Measurements from ENCODE around the gene NIPAL3.
"Not testable (repeated sequence)": the region's sequence is repeated elsewhere in the genome, so short reads cannot be mapped to it uniquely, and the experiment has no call there.

Gene NIPAL3

DNA sequence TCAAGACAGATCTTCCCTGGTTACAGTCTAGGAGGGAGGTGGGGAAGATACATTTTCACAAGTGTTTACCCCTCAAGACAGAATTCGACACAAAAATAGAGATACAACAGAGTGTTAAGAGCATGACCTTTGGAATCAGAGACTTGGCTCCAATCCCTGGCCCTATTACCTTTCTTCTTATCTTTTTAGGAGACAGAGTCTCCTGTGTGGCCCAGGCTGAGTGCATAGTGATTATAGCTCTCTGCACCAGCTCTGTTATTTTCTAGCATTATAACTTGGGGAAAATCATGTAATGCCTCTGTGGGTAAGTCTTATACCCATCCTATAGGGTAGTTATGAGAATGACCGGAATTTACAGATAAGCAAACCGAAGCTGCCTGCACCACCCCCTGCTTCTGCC lies 9.8 kb downstream of the NIPAL3 start:
- DNase-seq, result no peak

DNA sequence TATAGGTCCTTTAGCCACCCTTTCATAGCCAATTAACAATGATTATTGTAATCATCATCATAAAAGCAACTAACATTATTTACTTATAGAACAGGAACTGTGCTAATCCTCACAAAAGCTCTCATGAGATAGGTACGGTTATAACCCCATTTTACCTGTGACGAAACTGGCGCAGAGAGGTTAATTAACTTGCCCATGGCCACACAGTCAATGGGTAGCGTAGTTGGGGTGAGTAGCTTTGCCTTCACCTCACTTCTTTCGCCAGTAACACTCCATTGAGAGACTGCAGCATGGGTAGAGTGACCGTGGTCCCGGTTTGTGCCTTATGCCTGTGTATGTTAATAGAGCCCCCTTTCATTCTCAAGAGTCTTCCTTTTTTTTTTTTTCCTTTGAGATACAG lies 10.3 kb downstream of the NIPAL3 start:
- no peak for DNase-seq

DNA sequence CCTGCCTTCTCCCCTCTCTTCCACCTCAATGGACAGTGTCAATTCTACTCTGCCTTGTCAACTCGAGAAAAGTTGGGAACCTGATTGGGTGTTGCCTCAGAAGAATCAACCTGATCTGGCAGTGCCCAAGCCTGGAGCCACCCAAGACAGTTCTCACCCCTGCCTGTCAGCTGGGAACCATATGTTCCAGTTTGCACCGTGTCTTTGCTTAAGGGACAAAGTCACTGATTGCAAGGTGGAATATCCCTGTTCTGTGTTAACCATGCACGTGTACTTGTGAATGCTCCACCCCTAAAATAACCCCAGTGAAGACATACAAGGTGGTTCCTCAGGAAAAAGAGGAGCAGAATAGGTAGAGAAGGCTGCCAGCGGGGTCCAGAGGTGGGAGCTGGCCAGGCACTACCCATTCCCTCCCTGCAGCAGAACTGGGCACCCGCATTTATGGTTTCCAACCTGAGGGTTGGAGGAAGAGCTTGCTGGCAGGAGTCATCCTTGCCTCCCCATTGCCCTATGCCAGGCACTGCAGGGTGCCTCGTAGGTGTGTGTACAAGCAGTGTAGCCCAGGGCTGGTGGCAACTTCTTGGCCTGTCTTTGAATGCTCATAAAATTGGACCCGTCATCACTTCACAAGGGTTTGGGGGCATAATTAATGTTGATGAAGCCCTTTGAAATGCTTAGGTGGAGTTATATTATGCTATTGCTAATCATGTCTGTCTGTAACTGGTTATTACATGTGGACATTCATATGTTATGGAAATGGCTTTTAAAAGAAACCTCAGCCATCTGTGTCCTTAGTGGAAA lies 11.3 kb downstream of the NIPAL3 start:
- no peak for DNase-seq

DNA sequence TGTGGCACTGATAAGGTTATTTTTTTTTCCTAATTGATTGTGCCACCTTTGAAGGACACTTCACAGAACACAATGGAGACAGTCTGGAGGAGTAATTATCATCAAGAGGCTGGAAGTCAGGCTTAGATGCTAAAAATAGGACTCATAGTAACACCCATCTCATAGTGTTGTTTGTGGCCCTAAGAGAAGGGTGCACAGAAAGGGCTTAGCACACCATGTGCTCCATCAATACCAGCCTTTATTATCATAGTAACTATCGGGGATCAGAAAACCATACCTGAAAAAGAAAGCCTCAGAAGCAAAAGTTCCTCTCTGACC lies 11.9 kb downstream of the NIPAL3 start:
- DNase-seq, result no peak

DNA sequence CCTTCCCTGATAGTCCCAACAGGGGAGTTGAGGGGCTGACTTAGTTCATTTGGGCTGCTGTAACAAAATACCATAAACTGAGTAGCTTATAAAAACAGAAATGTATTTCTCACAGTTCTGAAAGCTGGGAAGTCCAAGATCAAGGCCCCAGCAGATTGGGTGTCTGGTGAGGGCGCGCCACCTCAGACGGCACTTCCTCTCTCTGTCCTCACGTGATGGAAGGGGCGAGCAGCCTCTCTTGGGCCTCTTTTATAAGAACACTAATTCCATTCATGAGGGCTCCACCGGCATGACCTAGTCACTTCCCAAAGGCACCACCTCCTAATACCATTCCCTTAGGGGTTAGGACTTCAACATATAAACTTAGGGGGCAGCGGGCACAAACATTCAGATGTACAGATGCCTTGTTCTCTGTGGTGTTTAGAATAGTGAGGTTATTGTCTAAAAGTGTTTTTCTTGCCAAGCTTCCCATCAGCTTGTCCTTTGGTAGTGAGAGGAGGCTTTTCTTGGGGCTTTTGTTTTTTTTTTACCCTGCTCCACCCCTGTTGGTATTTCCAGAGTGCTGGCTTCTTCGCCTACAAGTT lies 20.3 kb downstream of the NIPAL3 start:
- no peak for DNase-seq

DNA sequence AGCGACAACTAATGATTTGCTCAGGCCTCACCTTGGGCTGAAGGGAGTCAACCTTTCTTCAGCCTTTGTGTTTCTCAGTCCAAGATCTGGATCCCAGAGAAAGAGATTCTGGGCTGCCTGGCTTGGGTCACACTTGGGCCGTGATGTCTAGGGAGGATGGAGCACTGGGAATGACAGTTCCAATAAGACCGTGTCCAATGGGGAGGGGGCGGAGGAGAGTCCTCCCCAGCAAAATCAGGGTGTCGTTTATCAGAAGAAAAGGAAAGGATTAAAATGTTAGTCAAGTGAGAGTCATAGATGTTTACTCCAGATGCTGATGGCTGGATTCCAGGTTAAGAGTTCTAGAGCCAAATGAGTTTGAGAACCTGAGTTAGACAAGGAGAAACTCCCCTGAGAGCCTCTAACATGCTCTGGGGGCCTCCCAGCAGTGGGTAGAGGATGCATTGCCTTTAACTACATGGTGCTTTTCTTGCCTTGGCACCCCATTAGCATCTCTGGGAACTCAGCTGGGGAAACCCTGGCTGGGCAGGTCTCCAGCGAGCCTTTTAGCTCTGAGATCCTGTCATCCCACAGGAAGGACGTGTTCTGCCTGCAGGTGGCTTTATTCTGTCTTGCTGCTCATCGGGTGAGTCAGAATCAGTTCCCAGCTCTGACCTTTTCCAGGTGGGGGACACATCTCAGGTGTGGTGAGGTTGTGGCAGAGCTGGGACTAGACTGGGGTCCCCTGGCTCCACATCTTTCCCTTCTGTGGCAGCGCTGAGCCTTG lies 22.2 kb downstream of the NIPAL3 start:
- no peak for DNase-seq

DNA sequence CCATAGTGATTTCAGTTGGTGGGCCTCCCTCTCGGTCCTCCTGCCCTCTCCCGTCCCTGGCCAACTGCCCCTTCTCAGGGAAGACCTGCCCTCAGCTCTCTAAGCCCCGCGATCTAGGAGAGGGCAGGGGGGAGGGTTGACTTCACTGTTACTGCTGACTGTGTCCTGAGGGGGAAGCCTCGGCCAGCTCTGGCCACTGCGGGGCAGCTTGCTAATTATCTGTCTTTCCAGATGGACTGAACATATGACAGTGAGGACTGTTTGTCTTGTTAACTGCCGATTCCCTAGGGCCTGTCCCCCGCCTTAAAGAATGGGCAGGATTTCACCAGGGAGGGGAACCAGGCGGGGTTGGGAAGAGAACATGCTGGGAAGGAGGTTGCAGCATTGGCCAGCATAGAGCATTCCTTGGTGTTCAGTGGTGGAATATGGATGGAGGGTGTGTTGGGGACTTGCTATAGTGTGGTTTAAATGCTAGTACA lies 22.9 kb downstream of the NIPAL3 start:
- DNase-seq, result no peak

DNA sequence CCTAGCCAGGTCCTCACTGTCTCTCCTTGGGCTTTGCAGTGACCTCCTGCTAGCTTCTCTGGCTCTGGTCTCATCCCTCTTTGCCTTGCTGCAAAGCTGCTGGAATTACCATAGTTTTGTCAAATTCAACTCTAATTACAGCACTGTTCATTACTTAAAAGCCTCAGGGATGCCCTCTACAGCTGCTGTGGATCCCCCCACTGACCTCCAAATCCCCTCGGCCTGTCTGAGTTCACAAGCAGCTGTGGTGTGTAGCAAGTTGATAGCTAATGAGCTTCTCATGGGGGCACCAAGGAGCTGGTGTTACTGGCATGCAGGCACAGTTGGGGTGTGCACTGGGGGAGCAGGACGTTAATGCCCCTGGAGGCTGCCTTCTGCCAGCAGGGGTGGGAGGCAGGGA lies 24.8 kb downstream of the NIPAL3 start:
- DNase-seq, result no peak

DNA sequence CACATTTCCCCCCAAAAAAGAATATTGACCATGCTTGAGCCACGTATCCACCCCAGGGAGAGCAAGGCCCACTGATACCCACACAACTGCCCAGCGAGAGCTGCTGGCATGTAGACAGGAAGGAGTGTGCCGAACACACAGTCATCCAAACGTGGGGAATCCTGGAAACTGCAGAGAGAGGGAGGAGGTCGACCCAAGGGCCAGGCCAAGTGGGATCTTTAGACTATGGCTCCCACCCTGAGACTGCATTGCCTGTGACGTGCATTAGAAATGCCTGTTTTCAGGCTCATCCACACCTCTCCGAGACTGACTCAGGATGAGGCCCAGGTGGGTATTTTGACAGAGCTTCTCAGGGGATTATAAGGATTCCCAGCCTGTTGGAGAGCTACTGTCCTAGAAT lies 25.9 kb downstream of the NIPAL3 start:
- no peak for DNase-seq

DNA sequence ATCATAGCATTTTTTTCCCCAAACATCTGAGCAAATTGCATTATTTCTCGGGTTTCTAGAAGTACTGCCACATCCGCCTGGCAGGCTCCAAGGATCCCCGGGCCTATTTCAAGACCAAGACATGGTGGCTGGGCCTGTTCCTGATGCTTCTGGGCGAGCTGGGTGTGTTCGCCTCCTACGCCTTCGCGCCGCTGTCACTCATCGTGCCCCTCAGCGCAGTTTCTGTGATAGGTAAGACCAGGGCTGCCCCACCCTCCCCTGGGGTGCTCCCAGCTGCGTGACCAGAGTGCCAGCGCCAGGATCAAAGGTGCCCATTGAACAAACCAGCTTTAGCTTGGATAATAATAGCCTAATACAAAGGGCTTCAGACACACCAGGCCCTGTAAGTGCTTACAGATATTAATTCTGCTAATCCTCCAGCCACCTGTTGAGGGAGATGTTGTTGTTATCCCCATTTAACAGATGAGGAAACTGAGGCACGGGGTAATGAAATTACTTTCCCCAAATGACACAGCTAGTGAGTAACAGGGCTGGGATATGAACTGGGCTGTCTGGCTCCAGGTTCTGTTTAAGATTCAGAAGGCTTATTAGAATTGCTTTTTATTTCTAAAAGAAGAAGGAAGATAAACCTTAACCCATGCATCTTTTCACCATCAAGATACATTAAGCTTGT lies 26.5 kb downstream of the NIPAL3 start:
- DNase-seq, result no peak

DNA sequence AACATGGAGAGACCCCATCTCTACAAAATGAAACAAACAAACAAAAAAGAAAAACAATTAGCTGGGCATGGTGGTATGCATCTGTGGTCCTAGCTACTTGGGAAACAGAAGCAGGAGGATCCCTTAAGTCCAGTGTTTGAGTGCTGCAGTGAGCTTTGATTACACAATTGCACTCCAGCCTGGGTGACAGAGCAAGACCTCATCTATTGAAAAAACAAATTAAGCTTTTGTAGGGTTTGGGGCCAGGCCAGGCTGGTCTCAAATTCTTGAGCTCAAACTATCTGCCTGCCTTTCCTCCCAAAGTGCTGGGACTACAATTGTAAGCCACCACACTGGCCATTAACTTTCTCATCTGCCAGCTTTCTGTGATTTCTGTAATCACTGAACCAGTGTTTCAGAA lies 27.2 kb downstream of the NIPAL3 start:
- no peak for DNase-seq

DNA sequence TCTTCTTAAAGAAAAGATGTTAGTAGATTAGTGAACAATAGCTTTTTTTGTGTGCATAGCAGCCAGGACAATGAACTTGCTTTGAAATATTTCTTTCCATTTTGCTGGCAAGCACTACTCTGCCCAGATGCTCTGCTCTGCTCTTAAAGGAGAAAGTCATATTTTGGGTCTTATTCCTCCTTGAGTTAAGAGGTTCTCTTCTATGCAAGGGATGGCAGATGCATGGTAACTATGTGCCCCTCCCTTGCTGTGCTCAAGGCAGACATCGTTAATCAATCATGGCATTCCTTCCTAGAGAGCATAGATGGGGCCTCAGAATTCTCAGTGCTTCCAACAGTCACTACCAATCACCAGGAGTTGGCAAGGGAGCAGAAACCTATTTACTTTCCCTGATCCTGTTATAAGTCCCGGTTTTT lies 27.6 kb downstream of the NIPAL3 start:
- DNase-seq, result no peak

DNA sequence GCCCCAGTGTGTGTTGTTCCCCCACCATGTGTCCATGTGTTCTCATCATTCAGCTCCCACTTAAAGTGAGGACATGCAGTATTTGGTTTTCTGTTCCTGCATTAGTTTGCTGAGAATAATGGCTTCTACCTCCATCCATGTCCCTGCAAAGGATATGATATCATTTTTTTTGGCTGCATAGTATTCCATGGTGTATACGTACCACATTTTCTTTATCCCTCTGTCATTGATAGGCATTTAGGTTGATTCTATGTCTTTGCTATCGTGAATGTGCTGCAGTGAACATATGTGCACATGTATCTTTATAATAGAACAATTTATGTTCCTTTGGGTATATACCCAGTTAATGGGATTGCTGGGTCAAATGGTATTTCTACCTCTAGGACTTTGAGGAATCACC lies 30.8 kb downstream of the NIPAL3 start:
- not testable (repeated sequence) for DNase-seq

DNA sequence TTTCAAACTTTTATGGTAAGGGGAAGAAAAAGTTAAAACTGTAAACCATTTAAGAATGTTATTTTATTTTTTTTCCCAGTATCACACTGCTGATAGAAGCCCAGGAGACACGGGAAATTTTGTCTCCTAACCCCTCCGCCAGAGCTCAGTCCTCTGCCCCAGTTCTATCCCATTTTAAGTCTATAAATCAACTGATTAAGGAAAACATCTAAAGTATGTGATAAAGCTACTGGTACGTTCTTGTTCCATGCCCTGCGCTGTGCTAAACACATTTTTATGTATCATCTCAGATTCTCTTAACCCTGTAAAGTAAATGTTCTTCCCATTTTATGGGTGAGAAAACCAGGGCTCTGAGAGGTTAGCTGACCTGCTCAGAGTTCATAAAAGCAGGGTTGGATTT lies 34.7 kb downstream of the NIPAL3 start:
- DNase-seq, result no peak

DNA sequence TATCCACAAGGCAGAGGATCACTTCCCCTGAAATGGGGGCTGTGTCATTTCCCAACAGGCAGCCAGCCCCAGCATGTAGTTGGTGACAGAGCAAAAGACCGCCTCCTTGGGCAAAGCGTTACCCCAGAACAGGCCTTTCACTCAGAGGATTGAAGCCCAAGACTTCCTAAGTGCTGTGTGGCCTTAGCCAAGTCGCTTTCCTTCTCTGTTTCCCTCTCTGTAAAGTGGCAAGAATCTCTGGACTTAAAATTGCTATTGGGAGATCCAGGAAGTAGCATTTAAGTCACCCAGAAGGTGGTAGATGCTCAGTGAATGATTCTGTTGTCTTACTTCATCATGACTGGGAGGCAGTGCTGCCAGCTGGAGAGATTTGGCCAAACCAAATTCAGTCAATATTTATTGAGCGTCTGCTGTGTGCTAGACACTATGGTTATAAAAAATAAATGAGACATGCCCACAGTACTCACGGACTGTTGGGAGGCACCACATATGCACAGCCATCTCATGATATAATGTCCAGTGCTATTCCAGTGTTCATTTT lies 35.3 kb downstream of the NIPAL3 start:
- no peak for DNase-seq

DNA sequence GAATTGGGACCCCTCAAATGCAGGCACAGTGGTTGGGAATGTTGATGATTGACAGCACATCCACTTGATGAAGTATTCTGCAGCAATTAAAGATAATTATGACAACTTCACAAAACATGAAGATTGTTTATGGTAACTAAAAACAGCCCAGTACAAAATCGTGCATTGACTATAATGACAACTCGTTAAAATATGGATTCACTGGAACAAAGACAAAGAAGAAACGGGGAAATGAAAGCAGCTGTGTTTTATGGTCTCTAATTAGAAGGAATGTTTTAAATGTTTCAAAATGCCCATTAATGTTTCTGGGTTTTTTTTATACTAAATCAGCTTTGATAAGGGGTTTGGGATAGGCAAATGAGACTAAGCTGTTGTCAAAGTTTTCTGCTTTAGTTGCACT lies 36.1 kb downstream of the NIPAL3 start:
- no peak for DNase-seq

DNA sequence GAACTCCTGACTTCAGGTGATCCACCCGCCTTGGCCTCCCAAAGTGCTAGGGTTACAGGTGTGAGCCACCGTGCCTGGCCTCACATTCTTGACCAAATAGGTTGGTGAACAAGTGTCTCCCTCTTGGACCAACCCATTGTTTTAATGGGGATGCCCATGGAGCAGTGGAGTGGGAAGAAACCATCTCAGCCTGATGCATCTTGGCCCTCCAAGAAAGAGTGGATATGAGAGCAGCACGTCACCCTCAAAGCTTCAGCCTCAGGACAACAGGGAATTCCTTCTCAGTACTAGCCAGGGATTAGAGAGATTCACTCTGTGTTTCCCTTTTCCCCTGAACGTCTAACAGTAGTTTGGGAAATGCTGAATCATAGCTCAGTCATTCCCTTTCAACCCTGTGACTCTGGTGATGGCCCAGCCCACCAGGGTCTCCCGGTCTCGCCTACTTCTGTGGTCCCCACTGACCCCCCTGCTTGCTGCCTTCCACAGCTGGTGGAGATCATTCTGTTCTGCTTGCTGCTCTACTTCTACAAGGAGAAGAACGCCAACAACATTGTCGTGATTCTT lies 37.4 kb downstream of the NIPAL3 start:
- DNase-seq, result no peak

DNA sequence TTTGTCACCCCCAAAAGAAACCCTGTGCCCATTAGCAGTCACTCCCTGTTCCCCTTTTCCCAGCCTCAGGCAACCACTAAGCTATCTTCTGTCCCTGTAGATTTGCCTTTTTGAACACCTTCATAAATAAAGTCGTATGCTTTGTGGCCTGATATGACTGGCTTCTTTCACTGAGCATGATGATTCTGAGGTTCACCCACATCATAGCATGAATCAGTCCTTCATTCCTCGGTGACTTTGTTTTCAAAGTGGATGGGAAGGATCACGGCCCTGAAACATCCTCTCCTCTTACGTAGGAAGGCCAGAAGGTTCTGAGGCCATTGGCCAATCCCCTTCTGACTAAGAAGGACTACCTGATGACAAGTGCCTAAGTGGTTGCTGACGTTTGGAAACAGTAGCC lies 39.1 kb downstream of the NIPAL3 start:
- no peak for DNase-seq

DNA sequence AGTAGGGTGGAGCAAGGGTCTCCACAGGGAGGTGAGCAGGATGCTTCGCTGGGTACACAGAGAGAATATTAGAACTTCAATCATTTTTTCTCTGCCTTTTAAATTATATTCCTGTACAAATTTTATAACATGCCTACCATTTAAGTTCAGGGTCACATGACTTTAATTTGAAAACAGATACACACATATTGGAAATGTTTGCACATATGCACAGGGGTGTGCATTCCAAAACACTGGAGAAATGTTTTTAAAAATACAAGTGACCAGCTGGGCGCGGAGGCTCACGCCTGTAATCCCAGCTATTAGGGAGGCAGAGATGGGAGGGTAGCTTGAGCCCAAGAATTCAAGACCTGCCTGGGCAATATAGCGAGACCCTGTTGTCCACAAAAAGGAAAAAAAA lies 39.7 kb downstream of the NIPAL3 start:
- no peak for DNase-seq

DNA sequence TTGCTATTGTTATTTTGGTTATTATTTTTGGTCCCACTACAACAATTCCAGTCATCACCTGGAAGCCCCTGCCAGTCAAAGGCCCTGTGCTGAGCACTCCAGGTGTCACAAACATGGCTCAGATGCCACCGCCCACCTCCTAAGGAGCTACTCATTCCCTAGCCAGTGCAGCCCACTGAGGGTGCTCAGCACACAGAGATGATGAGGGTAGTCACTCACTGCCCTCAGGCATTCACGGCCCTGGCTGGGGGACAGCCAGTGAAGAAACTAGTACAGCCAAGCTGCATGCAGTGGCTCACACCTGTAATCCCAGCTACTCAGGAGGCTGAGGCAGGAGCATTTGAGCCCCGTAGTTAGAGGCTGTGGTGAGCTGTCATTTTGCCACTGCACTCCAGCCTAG lies 42.3 kb downstream of the NIPAL3 start:
- DNase-seq, result no peak

DNA sequence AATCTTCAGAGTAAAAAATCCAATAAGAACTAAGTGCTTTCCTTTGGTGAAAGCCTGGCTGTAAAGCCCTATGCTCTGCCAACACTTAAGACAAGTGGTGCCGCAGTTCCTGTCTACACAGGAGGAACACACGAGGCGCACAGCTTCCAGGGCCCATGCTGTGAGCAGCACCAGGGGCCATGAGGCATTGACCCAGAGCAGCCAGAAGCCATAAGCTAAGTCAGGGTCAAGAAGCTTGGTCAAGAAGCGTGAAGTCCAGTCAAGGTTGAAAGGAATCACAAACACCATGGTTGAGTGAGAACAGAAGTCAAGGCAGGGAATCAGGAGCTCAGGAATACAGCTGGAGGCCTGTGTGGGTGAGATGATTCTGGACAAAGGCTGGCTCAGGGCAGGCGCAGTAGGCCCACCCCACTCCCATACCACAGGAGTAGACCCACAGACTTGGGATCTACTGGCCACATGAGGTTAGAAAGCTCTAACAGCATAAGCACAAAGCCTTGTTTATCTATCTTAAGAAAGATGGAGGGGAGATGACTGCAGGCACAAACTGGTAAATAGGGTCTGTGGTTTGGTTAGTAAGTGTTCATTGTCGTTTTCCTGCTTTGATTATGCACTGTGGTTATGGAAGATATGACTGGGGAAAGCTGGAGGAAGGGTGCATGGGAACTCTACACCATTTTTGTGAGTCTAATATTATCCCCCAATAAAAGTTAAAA lies 44.1 kb downstream of the NIPAL3 start:
- DNase-seq, result no peak

DNA sequence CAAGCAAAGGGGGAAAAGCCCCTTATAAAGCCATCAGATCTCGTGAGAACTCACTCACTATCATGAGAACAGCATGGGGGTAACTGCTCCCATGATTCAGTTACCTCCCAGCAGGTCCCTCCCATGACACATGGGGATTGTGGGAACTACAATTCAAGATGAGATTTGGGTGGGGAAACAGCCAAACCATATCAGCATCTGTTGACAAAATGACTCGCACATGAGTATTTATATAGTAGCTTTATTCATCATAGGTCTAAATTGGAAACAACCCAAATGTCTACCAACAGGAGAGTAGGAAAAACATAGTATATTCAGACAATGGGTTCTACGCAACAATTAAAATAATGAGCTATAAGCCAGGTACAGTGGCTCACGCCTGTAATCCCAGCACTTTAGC lies 46.5 kb downstream of the NIPAL3 start:
- not testable (repeated sequence) for DNase-seq

Measured in CD4-positive, alpha-beta T cell treated with Interferon alpha-2 for 1 hour (primary cell).